NCI-H460 (cell line): Measurements from ENCODE around the gene BEX5. TPM values are rescaled to one million over a fixed set of nuclear protein-coding genes. Genes with fewer than 3 reads are reported as not detected.
"Not testable (repeated sequence)": the region's sequence is repeated elsewhere in the genome, so short reads cannot be mapped to it uniquely, and the experiment has no call there.

ENCODE experiments used
- DNase-seq: peaks from one replicate; pipeline ENCODE4 v3.0.0-alpha.2; 2016; ENCODE audit warnings: low read depth; ENCODE audit errors: extremely low read depth
- polyA plus RNA-seq: library from polyadenylated mRNA; depleted of rRNA; stranded (reverse); fragments of >200 nt; gene quantifications from 2 replicates; pipeline ENCODE4 v1.2.3, GENCODE V29; 2014; cell fraction: nucleus; rRNA removed
- total RNA-seq: library from RNA; depleted of rRNA; stranded (reverse); fragments of >200 nt; shearing (Covaris generic); gene quantifications from 2 replicates; pipeline ENCODE4 v1.2.3, GENCODE V29; 2014; rRNA removed

The BEX5 gene
- total RNA-seq: 1.7 and 3.0 TPM in 2 replicates
- polyA plus RNA-seq: 0.54 TPM in 1 of 2 replicates, not detected in the other

GRCh38 chrX:102155806-102156179, at the start of gene BEX5:
TSS of gene BEX5 (minus strand) at chrX:102155977. CDS start at chrX:102154265, 1,712 bp downstream.
- peak; percentile 68 for DNase-seq

- DNase-seq: no peak
Observed at GRCh38 chrX:102185967-102186720, 30.4 kb upstream of the BEX5 start.

- DNase-seq: no peak
Observed at GRCh38 chrX:102154900-102155805, 624 bp downstream of the BEX5 start.

- no peak for DNase-seq
Observed at GRCh38 chrX:102154218-102154860, 1.4 kb downstream of the BEX5 start.

GRCh38 chrX:102142274-102142673, 13.5 kb downstream of the BEX5 start, which contains the start of gene TCEAL6:
TSS of gene TCEAL6 (minus strand) at chrX:102142481.
- not testable (repeated sequence) for DNase-seq

- DNase-seq: not testable (repeated sequence)
Observed at GRCh38 chrX:102141631-102142030, 14.1 kb downstream of the BEX5 start.

- not testable (repeated sequence) for DNase-seq
Observed at GRCh38 chrX:102140876-102141275, 14.9 kb downstream of the BEX5 start.

- DNase-seq: no peak
Observed at GRCh38 chrX:102138064-102138463, 17.7 kb downstream of the BEX5 start.

- DNase-seq: peak; percentile 12
Observed at GRCh38 chrX:102129473-102129872, 26.3 kb downstream of the BEX5 start.

- DNase-seq: no peak
Observed at GRCh38 chrX:102126863-102127262, 28.9 kb downstream of the BEX5 start.

GRCh38 chrX:102126080-102126818, 29.5 kb downstream of the BEX5 start:
- DNase-seq: not testable (repeated sequence)

GRCh38 chrX:102125436-102125835, 30.3 kb downstream of the BEX5 start, which contains the start of gene TCEAL2:
TSS of gene TCEAL2 (plus strand) at chrX:102125679. CDS start at chrX:102126831, 1,152 bp downstream.
- DNase-seq: not testable (repeated sequence)

- not testable (repeated sequence) for DNase-seq
Observed at GRCh38 chrX:102125014-102125413, 30.8 kb downstream of the BEX5 start.

GRCh38 chrX:102115748-102116147, 40.0 kb downstream of the BEX5 start:
- no peak for DNase-seq

GRCh38 chrX:102113367-102113766, 42.4 kb downstream of the BEX5 start:
- no peak for DNase-seq

Other genes with a start within 250 kb of the BEX5 start
- gene ZMAT1, start 223.9 kb downstream of the BEX5 start, total RNA-seq: 2.0 and 2.3 TPM in 2 replicates
- gene TCEAL2, start 30.3 kb downstream of the BEX5 start, total RNA-seq: not detected in 2 replicates
- gene TCEAL6, start 13.5 kb downstream of the BEX5 start, total RNA-seq: not detected in 2 replicates
- gene TCP11X1, start 59.3 kb upstream of the BEX5 start, total RNA-seq: not detected in 2 replicates
- not detected in 2 replicates for gene NXF2, start 91.2 kb upstream of the BEX5 start, total RNA-seq